Right kidney (tissue), 1 donor: Measurements from ENCODE around the gene STRIP1.
"Not testable (repeated sequence)": the region's sequence is repeated elsewhere in the genome, so short reads cannot be mapped to it uniquely, and the experiment has no call there.

Source experiments
- DNase-seq: peaks from one replicate; pipeline ENCODE4 v3.0.0-alpha.2; 2016

Gene STRIP1

GRCh38 chr1:110008971-110009565, 25.4 kb upstream of the STRIP1 start:
- DNase-seq, result no peak

DNA sequence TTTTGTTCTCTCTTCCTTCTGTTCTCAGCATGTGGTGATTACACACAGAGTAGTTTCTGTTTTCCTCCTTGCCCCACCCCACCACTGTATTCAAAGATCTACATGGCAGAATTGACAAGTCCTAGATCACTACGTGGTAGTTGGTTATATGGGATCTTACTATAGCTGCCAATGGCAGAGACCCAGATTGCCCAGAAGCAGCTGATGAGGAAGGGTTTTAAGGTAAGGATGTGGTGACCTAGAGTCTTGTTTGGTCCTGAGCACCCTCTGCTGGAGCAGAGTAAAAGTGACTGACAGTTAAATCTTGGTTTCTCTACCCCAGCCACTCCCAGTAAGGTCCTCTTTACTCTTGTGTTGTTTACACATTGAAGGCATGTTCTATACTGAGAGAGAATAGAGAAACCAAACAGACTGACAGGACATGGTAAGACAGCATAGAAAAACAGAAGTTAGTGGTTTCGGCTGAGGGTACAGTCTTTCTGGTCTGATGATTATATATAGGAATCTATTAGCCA, 22.8 kb upstream of the STRIP1 start:
- DNase-seq, result no peak

GRCh38 chr1:110012100-110012780, 22.2 kb upstream of the STRIP1 start:
- DNase-seq, result no peak

- no peak for DNase-seq
Measured at GRCh38 chr1:110017792-110018191, 16.6 kb upstream of the STRIP1 start.

- no peak for DNase-seq
Measured at GRCh38 chr1:110018396-110018795, 16.0 kb upstream of the STRIP1 start.

DNA sequence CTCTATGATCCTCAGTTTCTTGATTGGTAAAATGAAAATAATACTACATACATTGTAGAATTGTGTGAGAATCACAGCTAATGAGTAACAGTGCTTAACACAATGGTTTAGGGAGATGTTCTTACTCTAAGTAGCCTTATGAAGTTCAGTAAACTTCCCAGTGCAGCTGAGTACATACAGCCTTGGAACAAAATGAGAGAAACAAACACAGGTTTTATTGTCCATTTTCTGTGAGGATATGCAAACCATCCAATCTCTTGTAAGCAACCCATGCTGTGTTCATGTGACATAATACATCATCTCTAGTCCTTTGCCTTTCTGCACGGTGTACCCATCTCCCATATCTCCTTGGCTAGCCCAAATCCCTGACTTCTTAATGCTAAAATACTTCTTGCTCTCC, 14.7 kb upstream of the STRIP1 start:
- no peak for DNase-seq

DNA sequence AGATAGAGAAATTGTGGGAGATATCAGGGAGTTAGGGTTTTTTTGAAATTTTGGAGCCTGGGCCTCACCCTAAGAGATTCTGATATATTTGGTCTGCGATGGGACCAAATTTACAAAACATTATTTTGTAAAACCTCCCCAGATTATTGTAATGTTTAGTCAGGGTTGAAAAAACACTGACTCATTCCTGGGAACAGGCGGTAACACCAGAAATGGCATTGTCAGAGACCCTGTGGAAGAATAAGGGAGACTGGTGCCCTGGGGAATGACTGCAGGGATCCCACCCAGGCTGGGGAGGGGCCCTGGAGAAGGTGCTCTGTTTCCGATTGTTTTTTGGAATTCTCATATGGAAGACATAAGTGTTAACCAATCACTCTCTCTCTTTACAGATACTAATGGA, 13.1 kb upstream of the STRIP1 start:
- DNase-seq, result no peak

- DNase-seq, result no peak
Measured at GRCh38 chr1:110024613-110025012, 9.8 kb upstream of the STRIP1 start.

DNA sequence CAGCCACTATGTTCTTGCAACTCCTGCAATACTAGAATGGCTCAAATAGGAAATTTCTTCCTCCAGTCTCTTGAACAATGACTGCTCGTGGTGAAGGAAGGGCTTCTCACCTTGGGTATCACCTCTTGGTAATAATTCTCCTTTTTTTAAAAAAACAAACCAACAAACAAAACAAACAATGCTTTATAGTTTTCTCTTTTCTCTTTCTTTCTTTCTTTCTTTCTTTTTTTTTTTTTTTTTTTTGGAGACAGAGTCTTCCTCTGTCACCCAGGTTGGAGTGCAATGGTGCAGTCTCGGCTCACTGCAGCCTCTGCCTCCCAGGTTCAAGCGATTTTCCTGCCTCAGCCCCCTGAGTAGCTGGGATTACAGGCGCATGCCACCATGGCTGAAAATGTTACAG, 3.7 kb upstream of the STRIP1 start:
- not testable (repeated sequence) for DNase-seq

GRCh38 chr1:110032327-110032726, 2.1 kb upstream of the STRIP1 start:
- DNase-seq, result no peak

GRCh38 chr1:110033421-110033820, 1.0 kb upstream of the STRIP1 start:
- DNase-seq, result no peak

GRCh38 chr1:110034040-110034450, 379 bp upstream of the STRIP1 start:
- DNase-seq, result no peak

GRCh38 chr1:110035236-110035752, 870 bp downstream of the STRIP1 start:
- no peak for DNase-seq

DNA sequence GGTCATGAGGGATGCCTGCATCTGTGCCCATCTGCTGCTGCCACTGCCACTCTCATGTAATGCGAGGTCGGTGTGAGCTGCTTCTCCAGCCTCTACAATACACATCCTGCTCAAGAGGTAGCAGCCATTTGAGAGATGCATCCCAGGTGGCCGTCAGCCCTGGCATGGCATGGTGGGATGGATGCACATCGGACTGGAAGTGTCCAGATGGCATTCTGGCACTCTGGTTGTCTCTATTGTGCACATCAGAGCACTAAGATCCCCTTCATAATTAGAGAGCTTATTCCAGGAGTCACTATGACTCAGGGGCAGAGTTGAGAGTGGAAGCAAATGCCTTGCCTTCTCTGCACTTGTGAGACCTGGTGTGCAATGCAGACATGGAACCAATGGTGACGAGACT, 3.8 kb downstream of the STRIP1 start:
- DNase-seq, result no peak

- no peak for DNase-seq
Measured at GRCh38 chr1:110039641-110040040, 5.2 kb downstream of the STRIP1 start.

GRCh38 chr1:110040548-110040947, 6.1 kb downstream of the STRIP1 start:
- DNase-seq, result no peak

DNA sequence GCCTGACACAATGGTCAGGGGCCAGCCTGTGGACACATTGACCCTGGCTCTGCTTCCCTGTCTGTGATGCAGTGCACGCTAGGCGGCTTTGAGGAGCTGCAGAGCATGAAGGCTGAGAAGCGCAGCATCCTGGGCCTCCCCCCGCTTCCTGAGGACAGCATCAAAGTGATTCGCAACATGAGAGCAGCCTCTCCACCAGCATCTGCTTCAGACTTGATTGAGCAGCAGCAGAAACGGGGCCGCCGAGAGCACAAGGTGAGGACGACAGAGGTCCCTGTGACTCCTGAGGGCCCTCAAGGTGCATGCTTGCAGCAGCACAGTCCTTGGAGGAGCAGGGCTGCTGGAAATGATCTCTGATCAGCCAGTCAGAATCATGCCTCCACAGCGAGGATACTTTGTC, 8.6 kb downstream of the STRIP1 start:
- no peak for DNase-seq

DNA sequence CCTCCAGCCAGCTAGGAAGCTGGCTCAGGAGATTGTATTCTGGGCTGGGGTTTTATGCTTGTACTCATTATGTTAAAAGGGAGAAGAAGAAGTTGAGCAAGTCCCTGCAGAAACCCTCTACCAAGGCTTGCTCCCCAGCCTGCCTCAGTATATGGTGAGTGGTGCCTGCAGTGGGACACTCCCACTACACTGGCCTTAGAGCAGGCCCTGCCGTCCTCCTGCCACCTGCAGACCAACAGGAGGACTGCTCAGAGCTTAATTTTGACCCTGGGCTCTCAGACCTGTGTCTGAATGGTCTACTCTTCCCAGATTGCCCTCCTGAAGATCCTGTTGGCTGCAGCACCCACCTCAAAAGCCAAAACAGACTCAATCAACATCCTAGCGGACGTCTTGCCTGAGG, 13.0 kb downstream of the STRIP1 start:
- DNase-seq, result no peak

GRCh38 chr1:110048240-110048639, 13.8 kb downstream of the STRIP1 start:
- DNase-seq, result no peak

DNA sequence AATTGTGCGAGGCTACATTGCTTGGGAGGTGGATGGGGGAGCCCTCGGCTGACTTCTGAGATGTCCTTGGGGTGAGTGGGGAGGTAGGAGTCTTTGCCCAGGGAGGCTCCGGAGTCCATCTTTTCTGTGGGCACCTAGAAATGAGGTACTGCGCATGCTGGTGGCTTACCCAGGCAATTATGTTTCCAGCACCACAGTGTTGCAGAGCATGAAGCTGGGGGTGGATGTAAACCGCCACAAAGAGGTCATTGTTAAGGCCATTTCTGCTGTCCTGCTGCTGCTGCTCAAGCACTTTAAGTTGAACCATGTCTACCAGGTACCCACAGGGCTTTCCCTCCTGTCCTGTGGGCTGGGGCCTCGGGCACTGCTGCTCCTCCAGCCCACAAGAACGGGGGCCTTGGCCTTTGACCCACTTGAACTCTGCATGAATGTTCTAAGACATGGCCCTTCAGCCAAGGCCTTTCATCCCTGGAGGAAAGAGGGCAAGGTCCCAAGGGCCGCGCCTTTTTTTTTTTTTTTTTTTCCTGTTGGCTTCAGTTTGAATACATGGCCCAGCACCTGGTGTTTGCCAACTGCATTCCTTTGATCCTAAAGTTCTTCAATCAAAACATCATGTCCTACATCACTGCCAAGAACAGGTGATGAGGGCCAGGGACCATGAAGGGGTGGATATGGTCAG, 14.6 kb downstream of the STRIP1 start:
- no peak for DNase-seq

GRCh38 chr1:110049801-110050601, 15.6 kb downstream of the STRIP1 start:
- no peak for DNase-seq

DNA sequence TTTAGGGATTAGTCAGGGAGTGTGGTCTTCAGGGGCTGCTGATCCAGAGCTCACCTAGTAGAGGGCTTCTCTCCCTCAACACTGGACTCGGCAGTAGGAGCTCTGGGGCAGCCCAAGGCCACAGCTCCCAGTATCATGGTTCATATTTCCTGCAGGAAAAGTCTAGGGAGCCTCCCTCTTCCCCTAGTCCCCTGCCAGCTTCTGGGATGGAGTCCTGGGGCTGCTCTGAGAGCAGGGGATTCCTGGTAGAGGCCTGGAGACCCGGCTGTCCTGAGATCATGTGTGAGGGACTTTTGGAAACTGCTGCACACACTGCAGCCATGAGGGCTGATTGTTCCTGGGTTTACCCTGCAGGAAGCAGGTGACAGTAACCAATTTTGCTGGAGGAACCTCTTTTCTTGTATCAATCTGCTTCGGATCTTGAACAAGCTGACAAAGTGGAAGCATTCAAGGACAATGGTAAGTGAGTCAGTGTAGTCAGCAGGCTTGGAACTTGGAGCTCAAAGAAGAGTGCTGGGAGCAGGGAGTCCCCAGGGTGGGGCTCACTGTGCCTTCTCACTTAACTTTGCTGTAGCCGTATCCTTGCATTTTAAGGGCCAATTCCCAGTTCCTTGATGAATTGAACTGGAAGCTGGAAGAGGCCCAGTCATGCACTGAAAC, 16.3 kb downstream of the STRIP1 start:
- DNase-seq, result no peak
